Naive thymus-derived CD8-positive, alpha-beta T cell (primary cell): ENCODE data around the gene TICRR. TPM values are rescaled to one million over a fixed set of nuclear protein-coding genes. Genes with fewer than 3 reads are reported as not detected.
"Not testable (repeated sequence)": the region's sequence is repeated elsewhere in the genome, so short reads cannot be mapped to it uniquely, and the experiment has no call there.

Experiments
- ATAC-seq, 2 donors: fragments of 150-1000 bp; cut with Tn5 transposase in 1 of 2; sonication (Bioruptor Pico), chemical (Tn5 transposase) in 1 of 2; 1 replicate in 1 of 2; 2 replicates in 1 of 2; pipeline ENCODE4 v1.10.0; 2021; ENCODE audit warnings: mild to moderate bottlenecking in 2 of 2, moderate library complexity in 2 of 2
- POLR2A ChIA-PET: fragments of 350-600 bp; sonication (Branson Sonifier 250); formaldehyde crosslinking; loops from one replicate; lab custom pipeline; 2021; ENCODE audit warnings: antibody characterized with exemption; lab: Charles Lee
- DNase-seq, 10 donors: peaks; one replicate each; pipeline versions ENCODE4 v3.0.0 to v3.0.0-alpha.2; 2020 to 2022
- H3K27ac Mint-ChIP-seq, 10 donors: one replicate each; pipeline ENCODE4 v1.8.0; 2020 to 2022; ENCODE audit warnings: mild to moderate bottlenecking in 10 of 10, mixed read lengths in 10 of 10, moderate library complexity in 4 of 10, inconsistent platforms in 1 of 10
- H3K27me3 Mint-ChIP-seq, 5 donors: one replicate each; pipeline ENCODE4 v1.8.0; 2021 to 2022; ENCODE audit warnings: mixed read lengths in 5 of 5
- H3K36me3 Mint-ChIP-seq, 3 donors: one replicate each; pipeline ENCODE4 v1.8.0; 2020 to 2022; ENCODE audit warnings: mixed read lengths in 3 of 3, mild to moderate bottlenecking in 2 of 3, inconsistent platforms in 1 of 3
- H3K4me1 Mint-ChIP-seq, 4 donors: one replicate each; pipeline ENCODE4 v1.8.0; 2021 to 2022; ENCODE audit warnings: mixed read lengths in 4 of 4
- H3K4me3 Mint-ChIP-seq, 10 donors: one replicate each; pipeline ENCODE4 v1.8.0; 2020 to 2022; ENCODE audit warnings: mild to moderate bottlenecking in 10 of 10, mixed read lengths in 10 of 10, moderate library complexity in 6 of 10, inconsistent platforms in 1 of 10
- H3K9me3 Mint-ChIP-seq, 9 donors: one replicate each; pipeline ENCODE4 v1.8.0; 2020 to 2022; ENCODE audit warnings: mixed read lengths in 9 of 9, mild to moderate bottlenecking in 3 of 9, inconsistent platforms in 1 of 9, moderate library complexity in 1 of 9
- polyA plus RNA-seq, 3 donors: library from polyadenylated mRNA; unstranded; fragments of 300-500 nt; fragmentation: Illumina TruSeq; gene quantifications; one replicate each; pipeline ENCODE4 v1.2.3, GENCODE V29; 2021
- total RNA-seq, 8 experiments: library from RNA in 2 of 8; stranded (reverse) in 2 of 8; gene quantifications; one replicate each; pipeline ENCODE4 v1.2.3 and lab custom pipeline; 2021 to 2026

The TICRR gene
- under 1 TPM; 0.05 to 0.16 TPM for total RNA-seq
- polyA plus RNA-seq, result not detected
- 0 to 1.7 (median 0.34) reads per million in 6 experiments for total RNA-seq (lab: John Stamatoyannopoulos, UW)

GRCh38 chr15:89575146-89575655 is at the start of gene TICRR:
Gene TICRR, plus strand, starts transcription at chr15:89575469. Its CDS starts 118 bp downstream, at chr15:89575587.
- peak; percentile 98 to 99 for ATAC-seq
- Mint-ChIP-seq H3K36me3 (no peaks in the 10 kb centered on the region), H3K4me3 (peak within 1 kb of the TSS; percentile 63 to 89 (median 85)), H3K9me3 (peaks cover 0 to 2% (median 0%) of the 10 kb centered on the region in 9 donors), H3K27ac (peak within 1 kb of the TSS in 9 of 10 donors; percentile 2 to 93 (median 51)), H3K27me3 (peaks cover 6 to 21% (median 11%) of the 10 kb centered on the region in 5 donors), H3K4me1 (peaks cover 1 to 14% (median 9%) of the 10 kb centered on the region in 4 donors)
- DNase-seq, result peak; percentile 75 to 98 (median 95)
- POLR2A ChIA-PET, result interaction anchor here (0.6 kb wide), 1 partner anchor 247 kb away, joined by 3 read pairs; no protein-coding TSS in a partner anchor

GRCh38 chr15:89526181-89526580 is 49.1 kb upstream of the TICRR start:
- Mint-ChIP-seq H3K27me3 (peaks cover 0 to 9% (median 4%) of the 10 kb centered on the region in 5 donors), H3K27ac (no peak overlapping the region), H3K9me3 (peaks cover 0 to under 1% (median 0%) of the 10 kb centered on the region in 9 donors), H3K36me3 (no peaks in the 10 kb centered on the region), H3K4me1 (peaks cover 0 to 1% (median 0%) of the 10 kb centered on the region in 4 donors), H3K4me3 (no peak overlapping the region)
- DNase-seq (no peak), ATAC-seq (no peak)
- POLR2A ChIA-PET, result no interaction called here

- Mint-ChIP-seq H3K27me3 (peaks cover 0 to 8% (median 4%) of the 10 kb centered on the region in 5 donors), H3K9me3 (no peaks in the 10 kb centered on the region), H3K27ac (no peak overlapping the region)
Measured at GRCh38 chr15:89526601-89527441, 48.4 kb upstream of the TICRR start.

GRCh38 chr15:89528757-89529352 is 46.4 kb upstream of the TICRR start:
- ATAC-seq, result no peak
- Mint-ChIP-seq H3K27ac (no peak overlapping the region), H3K9me3 (peaks cover 0 to 2% (median 1%) of the 10 kb centered on the region in 9 donors), H3K4me3 (no peak overlapping the region), H3K36me3 (peaks cover 0 to 1% (median 0%) of the 10 kb centered on the region in 3 donors), H3K27me3 (peaks cover 0 to 2% (median under 1%) of the 10 kb centered on the region in 5 donors), H3K4me1 (peaks cover 0 to 1% (median 0%) of the 10 kb centered on the region in 4 donors)
- no peak for DNase-seq
- POLR2A ChIA-PET, result no interaction called here

More at GRCh38 chr15:89526601-89527441, 48.4 kb upstream of the TICRR start:
- H3K36me3 Mint-ChIP-seq, result no peaks in the 10 kb centered on the region
- DNase-seq (no peak), ATAC-seq (no peak)
- POLR2A ChIA-PET, result no interaction called here
- H3K4me1 Mint-ChIP-seq, result peaks cover 0 to 1% (median 0%) of the 10 kb centered on the region in 4 donors
- no peak overlapping the region for H3K4me3 Mint-ChIP-seq

GRCh38 chr15:89530976-89531375 is 44.3 kb upstream of the TICRR start:
- Mint-ChIP-seq H3K9me3 (peaks cover 0 to 13% (median 4%) of the 10 kb centered on the region in 9 donors), H3K27me3 (peaks cover 0 to 9% (median 8%) of the 10 kb centered on the region in 5 donors), H3K4me3 (no peak overlapping the region), H3K4me1 (peaks cover 0 to 1% (median 0%) of the 10 kb centered on the region in 4 donors), H3K36me3 (peaks cover 0 to 5% (median 2%) of the 10 kb centered on the region in 3 donors), H3K27ac (no peak overlapping the region)
- ATAC-seq (no peak), DNase-seq (no peak)
- POLR2A ChIA-PET, result no interaction called here

GRCh38 chr15:89531796-89532537 is 43.3 kb upstream of the TICRR start:
- POLR2A ChIA-PET, result no interaction called here
- Mint-ChIP-seq H3K36me3 (peaks cover 0 to 5% (median 2%) of the 10 kb centered on the region in 3 donors), H3K27me3 (peaks cover 0 to 12% (median 9%) of the 10 kb centered on the region in 5 donors), H3K4me3 (no peak overlapping the region), H3K4me1 (peaks cover 0 to 1% (median 0%) of the 10 kb centered on the region in 4 donors), H3K27ac (no peak overlapping the region), H3K9me3 (peaks cover 0 to 15% (median 4%) of the 10 kb centered on the region in 9 donors)
- no peak for DNase-seq
- ATAC-seq, result no peak

GRCh38 chr15:89533861-89534544 is 41.3 kb upstream of the TICRR start:
- DNase-seq, result no peak
- Mint-ChIP-seq H3K4me1 (no peaks in the 10 kb centered on the region), H3K9me3 (peaks cover 6 to 31% (median 14%) of the 10 kb centered on the region in 9 donors), H3K27ac (no peak overlapping the region), H3K36me3 (peaks cover 0 to 16% (median 6%) of the 10 kb centered on the region in 3 donors), H3K4me3 (no peak overlapping the region), H3K27me3 (peaks cover 7 to 16% (median 11%) of the 10 kb centered on the region in 5 donors)
- POLR2A ChIA-PET, result no interaction called here
- no peak for ATAC-seq

GRCh38 chr15:89539027-89539426 is 36.2 kb upstream of the TICRR start:
- Mint-ChIP-seq H3K36me3 (peaks cover 0 to 14% (median 6%) of the 10 kb centered on the region in 3 donors), H3K27ac (no peak overlapping the region)

GRCh38 chr15:89542369-89542768 is 32.9 kb upstream of the TICRR start:
- Mint-ChIP-seq H3K27ac (no peak overlapping the region), H3K36me3 (peaks cover 0 to 10% (median 4%) of the 10 kb centered on the region in 3 donors), H3K27me3 (peaks cover 18 to 37% (median 20%) of the 10 kb centered on the region in 5 donors), H3K9me3 (peaks cover 3 to 19% (median 10%) of the 10 kb centered on the region in 9 donors), H3K4me1 (no peaks in the 10 kb centered on the region), H3K4me3 (no peak overlapping the region)
- ATAC-seq (no peak), DNase-seq (no peak)
- POLR2A ChIA-PET, result interaction anchor here (0.6 kb wide), 1 partner anchor 753 kb away, joined by 3 read pairs; no protein-coding TSS in a partner anchor

More at GRCh38 chr15:89539027-89539426, 36.2 kb upstream of the TICRR start:
- Mint-ChIP-seq H3K4me3 (no peak overlapping the region), H3K27me3 (peaks cover 13 to 25% (median 23%) of the 10 kb centered on the region in 5 donors), H3K9me3 (peaks cover 4 to 28% (median 13%) of the 10 kb centered on the region in 9 donors), H3K4me1 (no peaks in the 10 kb centered on the region)
- DNase-seq, result no peak
- POLR2A ChIA-PET, result no interaction called here
- ATAC-seq, result no peak

- no peaks in the 10 kb centered on the region for H3K4me1 Mint-ChIP-seq
- no peak overlapping the region for H3K4me3 Mint-ChIP-seq
- no peak overlapping the region for H3K27ac Mint-ChIP-seq
- no peak for DNase-seq
- peaks cover 0 to 11% (median 2%) of the 10 kb centered on the region in 9 donors for H3K9me3 Mint-ChIP-seq
- no peak for ATAC-seq
- peaks cover 17 to 36% (median 18%) of the 10 kb centered on the region in 5 donors for H3K27me3 Mint-ChIP-seq
- POLR2A ChIA-PET, result no interaction called here
- H3K36me3 Mint-ChIP-seq, result peaks cover 0 to under 1% (median 0%) of the 10 kb centered on the region in 3 donors
Measured at GRCh38 chr15:89543389-89543788, 31.9 kb upstream of the TICRR start.

- H3K36me3 Mint-ChIP-seq, DNase-seq, POLR2A ChIA-PET, H3K4me1 Mint-ChIP-seq, H3K4me3 Mint-ChIP-seq, H3K27ac Mint-ChIP-seq, ATAC-seq, H3K9me3 Mint-ChIP-seq: not testable (repeated sequence)
- peaks cover 10 to 17% (median 14%) of the 10 kb centered on the region in 5 donors for H3K27me3 Mint-ChIP-seq
Measured at GRCh38 chr15:89549138-89549537, 26.1 kb upstream of the TICRR start.
